ENCODE results near the gene ACTRT3.

DNA sequence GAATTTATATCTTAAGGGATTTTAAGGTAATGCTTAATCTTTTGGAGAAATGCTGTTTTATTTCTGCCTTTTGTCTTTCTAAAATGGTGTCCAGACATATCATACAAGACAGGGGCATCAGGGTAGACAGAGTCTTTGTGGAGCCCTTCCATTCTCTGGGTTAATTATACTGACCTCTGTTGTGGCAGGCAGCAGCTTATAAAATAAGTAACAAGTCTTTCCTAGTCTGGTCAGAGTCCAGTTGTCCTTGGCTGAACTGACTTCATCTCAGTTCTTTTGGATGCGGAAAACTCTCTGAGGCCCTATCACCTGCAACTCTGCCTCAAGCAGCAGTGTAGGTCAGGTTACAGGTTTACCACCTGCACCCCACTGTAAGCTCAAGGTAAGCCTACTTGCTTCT, 23.0 kb upstream of the ACTRT3 start:
- TF ChIP-seq, protein P1, sequence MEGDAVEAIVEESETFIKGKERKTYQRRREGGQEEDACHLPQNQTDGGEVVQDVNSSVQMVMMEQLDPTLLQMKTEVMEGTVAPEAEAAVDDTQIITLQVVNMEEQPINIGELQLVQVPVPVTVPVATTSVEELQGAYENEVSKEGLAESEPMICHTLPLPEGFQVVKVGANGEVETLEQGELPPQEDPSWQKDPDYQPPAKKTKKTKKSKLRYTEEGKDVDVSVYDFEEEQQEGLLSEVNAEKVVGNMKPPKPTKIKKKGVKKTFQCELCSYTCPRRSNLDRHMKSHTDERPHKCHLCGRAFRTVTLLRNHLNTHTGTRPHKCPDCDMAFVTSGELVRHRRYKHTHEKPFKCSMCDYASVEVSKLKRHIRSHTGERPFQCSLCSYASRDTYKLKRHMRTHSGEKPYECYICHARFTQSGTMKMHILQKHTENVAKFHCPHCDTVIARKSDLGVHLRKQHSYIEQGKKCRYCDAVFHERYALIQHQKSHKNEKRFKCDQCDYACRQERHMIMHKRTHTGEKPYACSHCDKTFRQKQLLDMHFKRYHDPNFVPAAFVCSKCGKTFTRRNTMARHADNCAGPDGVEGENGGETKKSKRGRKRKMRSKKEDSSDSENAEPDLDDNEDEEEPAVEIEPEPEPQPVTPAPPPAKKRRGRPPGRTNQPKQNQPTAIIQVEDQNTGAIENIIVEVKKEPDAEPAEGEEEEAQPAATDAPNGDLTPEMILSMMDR (IDR thresholded peaks at IDR 0.05), result no peak
- TF ChIP-seq EZH2phosphoT487 (IDR thresholded peaks at IDR 0.05), result no peak
- TF ChIP-seq EZH2 (IDR thresholded peaks at IDR 0.05), result no peak
